Pancreas (tissue), 10 donors: ENCODE measurements around the gene MTCL1. TPM values are rescaled to one million over a fixed set of nuclear protein-coding genes. Genes with fewer than 3 reads are reported as not detected.

Experiments used
- ATAC-seq, 4 donors: fragments of 200-7000 bp; cut with Tn5 transposase; one replicate each; pipeline versions ENCODE4 v1.8.0 to v1.9.1; 2020; ENCODE audit warnings: mild to moderate bottlenecking in 4 of 4, moderate library complexity in 4 of 4
- DNase-seq, 6 donors: peaks; one replicate each; pipeline ENCODE4 v3.0.0-alpha.2; 2020
- FAIRE-seq: peaks from 2 replicates; lab custom pipeline; 2012; peaks lifted over from hg19 to GRCh38; lab: Jason Lieb, UNC
- H3K27ac ChIP-seq, 4 donors: fragments of 200-600 bp; sonication (generic); 1 replicate in 3 of 4; 2 replicates in 1 of 4; pipeline versions ENCODE4 v1.5.0 to v1.8.0; 2020
- H3K27me3 ChIP-seq, 4 donors: fragments of 200-600 bp; one replicate each; pipeline ENCODE4 v1.8.0; 2021
- H3K36me3 ChIP-seq, 3 donors: fragments of 200-600 bp; sonication (generic) in 1 of 3; one replicate each; pipeline versions ENCODE4 v1.5.0 to v1.8.0; 2020 to 2021
- H3K4me1 ChIP-seq, 3 donors: fragments of 200-600 bp; one replicate each; pipeline ENCODE4 v1.8.0; 2021
- H3K4me3 ChIP-seq, 4 donors: fragments of 200-600 bp; sonication (generic) in 2 of 4; one replicate each; pipeline versions ENCODE4 v1.5.0 to v1.8.0; 2020 to 2021
- H3K9me3 ChIP-seq, 4 donors: fragments of 200-600 bp; one replicate each; pipeline ENCODE4 v1.8.0; 2021
- WGBS, 2 donors: extraction: QIAGEN DNeasy Blood & Tissue Kit; methylation state at CpG; one replicate each; pipeline ENCODE4 v1.1.7; 2013; 5-methylcytosine and 5-hydroxymethylcytosine counted together
- intact Hi-C, 3 donors: fragments of 100-400 bp; cut with DNase I; formaldehyde crosslinking; loops; one replicate each; pipeline versions ENCODE4 v1.11.1 to v1.14.2; 2022
- polyA plus RNA-seq, 2 donors: library from polyadenylated mRNA; stranded (reverse); fragments of 200-250 nt; gene quantifications; one replicate each; pipeline ENCODE4 v1.2.3, GENCODE V29; 2013
- total RNA-seq, 6 donors: library from RNA; stranded (reverse); fragmentation: NEBNext Ultra II Directional in 4 of 6; extraction: Animal tissue kit (Norgen Biotek cat#: 25700) in 4 of 6; gene quantifications; one replicate each; pipeline versions ENCODE4 v1.2.1 to v1.2.4, GENCODE V29; 2021 to 2023
- TF ChIP-seq, protein P1 (sequence below), 4 donors: fragments of 200-600 bp; sonication (generic) in 3 of 4; IDR thresholded peaks; one replicate each; pipeline versions ENCODE4 v1.5.0 to v1.8.0; 2021; ENCODE audit warnings: antibody characterized with exemption in 4 of 4
- donor health status: healthy with polysubstance abuse.
- donor health status: DM: no; HTN: no; CAD: no; lungs with moderate emphysema.
- donor health status: DM: no; HTN: no; CAD: no.
- donor health status: control.
- donor health status: control.
- donor health status: Bipolar disorder and iron deficiency.
- donor health status: DM: yes; HTN: yes; CAD: no.
- donor health status: DM: no; HTN: no; CAD: no.
- donor health status: DM: no; HTN: no; CAD: no.
- donor health status: DM: yes; HTN: yes; CAD: no.

Gene MTCL1
- total and polyA plus RNA-seq, 8 donors = 9.2 to 18.4 (median 12.9) TPM

- FAIRE-seq (no peak), ATAC-seq (peak; percentile 73 to 87 (median 79)), DNase-seq (peak in 4 of 6 donors; percentile 40 to 64 (median 60))
- Histone ChIP-seq H3K36me3 (no peaks in the 10 kb centered on the region), H3K27ac (no peak overlapping the region), H3K9me3 (no peaks in the 10 kb centered on the region), H3K4me3 (no peak overlapping the region), H3K4me1 (no peaks in the 10 kb centered on the region), H3K27me3 (no peaks in the 10 kb centered on the region)
- TF ChIP-seq, protein P1, sequence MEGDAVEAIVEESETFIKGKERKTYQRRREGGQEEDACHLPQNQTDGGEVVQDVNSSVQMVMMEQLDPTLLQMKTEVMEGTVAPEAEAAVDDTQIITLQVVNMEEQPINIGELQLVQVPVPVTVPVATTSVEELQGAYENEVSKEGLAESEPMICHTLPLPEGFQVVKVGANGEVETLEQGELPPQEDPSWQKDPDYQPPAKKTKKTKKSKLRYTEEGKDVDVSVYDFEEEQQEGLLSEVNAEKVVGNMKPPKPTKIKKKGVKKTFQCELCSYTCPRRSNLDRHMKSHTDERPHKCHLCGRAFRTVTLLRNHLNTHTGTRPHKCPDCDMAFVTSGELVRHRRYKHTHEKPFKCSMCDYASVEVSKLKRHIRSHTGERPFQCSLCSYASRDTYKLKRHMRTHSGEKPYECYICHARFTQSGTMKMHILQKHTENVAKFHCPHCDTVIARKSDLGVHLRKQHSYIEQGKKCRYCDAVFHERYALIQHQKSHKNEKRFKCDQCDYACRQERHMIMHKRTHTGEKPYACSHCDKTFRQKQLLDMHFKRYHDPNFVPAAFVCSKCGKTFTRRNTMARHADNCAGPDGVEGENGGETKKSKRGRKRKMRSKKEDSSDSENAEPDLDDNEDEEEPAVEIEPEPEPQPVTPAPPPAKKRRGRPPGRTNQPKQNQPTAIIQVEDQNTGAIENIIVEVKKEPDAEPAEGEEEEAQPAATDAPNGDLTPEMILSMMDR (IDR thresholded peaks at IDR 0.05) = no peak
- 43 to 46% methylated on average over 6 of the region's 6 CpGs for WGBS, 2 donors
- intact Hi-C loops = no loop called here
Measured at GRCh38 chr18:8780227-8780626, 74.9 kb downstream of the MTCL1 start.

DNA sequence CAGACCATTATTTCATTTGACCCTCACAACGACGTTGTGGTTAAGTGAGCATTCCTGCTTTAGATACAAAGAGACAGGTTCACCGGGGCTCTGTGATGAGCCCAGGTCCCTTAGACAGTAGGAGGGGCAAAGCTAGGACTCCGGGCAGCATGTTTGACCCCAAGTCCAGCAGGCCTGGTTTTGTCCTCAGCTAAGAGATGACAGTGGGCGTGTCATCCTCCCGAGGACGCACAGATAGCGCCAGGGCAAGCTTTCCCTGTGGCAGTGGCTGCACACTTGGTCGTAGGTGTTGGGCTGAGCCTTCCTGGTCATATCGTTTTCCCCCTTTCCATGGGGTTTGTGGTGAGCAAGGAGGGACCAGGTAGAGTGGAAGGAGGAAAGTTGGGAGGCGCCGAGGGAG is 76.3 kb downstream of the MTCL1 start:
- no peak overlapping the region for H3K4me3 ChIP-seq
- intact Hi-C loops = no loop called here
- FAIRE-seq (no peak), DNase-seq (no peak), ATAC-seq (no peak)
- H3K27me3 ChIP-seq = no peaks in the 10 kb centered on the region
- H3K27ac ChIP-seq = no peak overlapping the region
- TF ChIP-seq, protein P1 (IDR thresholded peaks at IDR 0.05) = no peak
- H3K36me3 ChIP-seq = no peaks in the 10 kb centered on the region
- H3K4me1 ChIP-seq = no peaks in the 10 kb centered on the region
- H3K9me3 ChIP-seq = no peaks in the 10 kb centered on the region
- WGBS, 2 donors = 86 to 89% methylated on average over 12 of the region's 12 CpGs

DNA sequence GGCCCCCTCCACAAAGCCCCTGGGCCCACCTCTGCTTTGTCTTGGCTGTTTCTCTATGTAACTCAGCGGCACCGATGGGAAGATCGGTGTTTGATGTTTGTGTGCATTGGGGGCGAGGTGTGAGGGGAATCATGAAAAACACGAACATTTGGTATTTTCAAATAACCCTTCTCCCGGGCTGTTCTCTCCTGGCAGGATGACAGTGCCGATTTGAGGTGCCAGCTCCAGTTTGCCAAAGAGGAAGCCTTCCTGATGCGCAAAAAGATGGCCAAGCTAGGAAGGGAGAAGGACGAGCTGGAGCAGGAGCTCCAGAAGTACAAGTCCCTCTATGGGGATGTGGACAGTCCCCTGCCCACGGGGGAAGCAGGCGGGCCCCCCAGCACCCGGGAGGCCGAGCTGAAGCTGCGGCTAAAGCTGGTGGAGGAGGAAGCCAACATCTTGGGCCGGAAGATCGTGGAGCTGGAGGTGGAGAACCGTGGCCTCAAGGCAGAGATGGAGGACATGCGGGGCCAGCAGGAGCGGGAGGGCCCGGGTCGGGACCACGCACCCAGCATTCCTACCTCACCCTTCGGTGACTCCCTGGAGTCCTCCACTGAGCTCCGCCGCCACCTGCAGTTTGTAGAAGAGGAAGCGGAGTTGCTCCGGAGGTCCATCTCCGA is 78.1 kb downstream of the MTCL1 start:
- no peak for DNase-seq
- H3K27me3 ChIP-seq = no peaks in the 10 kb centered on the region
- H3K4me3 ChIP-seq = no peak overlapping the region
- ATAC-seq = no peak
- no peaks in the 10 kb centered on the region for H3K36me3 ChIP-seq
- H3K27ac ChIP-seq = no peak overlapping the region
- WGBS, 2 donors = 94% methylated on average over 28 of the region's 28 CpGs
- no peaks in the 10 kb centered on the region for H3K4me1 ChIP-seq
- intact Hi-C loops = no loop called here
- no peak for FAIRE-seq
- TF ChIP-seq, protein P1 (IDR thresholded peaks at IDR 0.05) = no peak
- no peaks in the 10 kb centered on the region for H3K9me3 ChIP-seq

DNA sequence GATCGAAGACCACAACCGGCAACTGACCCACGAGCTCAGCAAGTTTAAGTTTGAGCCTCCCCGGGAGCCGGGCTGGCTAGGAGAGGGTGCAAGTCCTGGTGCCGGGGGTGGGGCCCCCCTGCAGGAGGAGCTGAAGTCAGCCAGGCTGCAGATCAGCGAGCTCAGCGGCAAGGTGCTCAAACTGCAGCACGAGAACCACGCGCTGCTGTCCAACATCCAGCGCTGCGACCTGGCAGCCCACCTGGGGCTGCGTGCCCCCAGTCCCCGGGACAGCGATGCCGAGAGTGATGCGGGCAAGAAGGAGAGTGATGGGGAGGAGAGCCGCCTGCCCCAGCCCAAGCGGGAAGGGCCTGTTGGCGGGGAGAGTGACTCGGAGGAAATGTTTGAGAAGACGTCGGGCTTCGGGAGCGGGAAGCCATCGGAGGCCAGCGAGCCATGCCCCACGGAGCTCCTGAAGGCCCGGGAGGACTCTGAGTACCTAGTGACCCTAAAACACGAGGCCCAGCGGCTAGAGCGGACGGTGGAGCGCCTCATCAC is 78.7 kb downstream of the MTCL1 start:
- WGBS, 2 donors = 95 to 97% methylated on average over 35 of the region's 35 CpGs
- no peak for ATAC-seq
- DNase-seq = peak in 1 of 6 donors; percentile 53
- Histone ChIP-seq H3K36me3 (no peaks in the 10 kb centered on the region), H3K4me1 (no peaks in the 10 kb centered on the region), H3K4me3 (no peak overlapping the region), H3K9me3 (no peaks in the 10 kb centered on the region), H3K27ac (no peak overlapping the region), H3K27me3 (no peaks in the 10 kb centered on the region)
- TF ChIP-seq, protein P1 (IDR thresholded peaks at IDR 0.05) = no peak
- FAIRE-seq = no peak
- intact Hi-C loops = no loop called here

DNA sequence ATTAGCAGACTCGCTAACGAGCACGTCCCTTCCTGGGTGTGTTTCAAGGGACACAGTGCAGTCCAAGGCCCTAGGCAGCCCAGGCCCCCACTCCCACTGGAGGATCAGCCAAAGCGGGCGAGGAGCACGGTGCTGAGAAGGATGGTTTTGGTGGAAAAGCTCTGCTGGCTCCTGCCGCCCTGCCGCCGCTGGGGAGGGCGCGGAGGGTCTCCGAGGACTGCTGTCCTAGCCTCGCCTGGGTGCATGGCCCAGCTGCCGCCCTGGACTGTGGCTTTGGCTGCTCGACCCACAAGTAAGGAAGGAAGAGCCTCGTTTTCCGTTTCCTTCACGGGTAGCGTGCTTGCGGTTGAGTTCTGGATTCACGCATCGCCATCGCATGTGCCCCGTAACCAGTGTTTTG is 79.9 kb downstream of the MTCL1 start:
- Histone ChIP-seq H3K27ac (no peak overlapping the region), H3K27me3 (no peaks in the 10 kb centered on the region), H3K36me3 (no peaks in the 10 kb centered on the region), H3K4me3 (no peak overlapping the region), H3K4me1 (no peaks in the 10 kb centered on the region), H3K9me3 (no peaks in the 10 kb centered on the region)
- WGBS, 2 donors = 94 to 96% methylated on average over 23 to 24 of the region's 24 CpGs
- FAIRE-seq (no peak), DNase-seq (no peak), ATAC-seq (no peak)
- intact Hi-C loops = no loop called here
- TF ChIP-seq, protein P1 (IDR thresholded peaks at IDR 0.05) = no peak
